ENCODE measurements around the gene CLBA1.

CLBA1 gene

DNA sequence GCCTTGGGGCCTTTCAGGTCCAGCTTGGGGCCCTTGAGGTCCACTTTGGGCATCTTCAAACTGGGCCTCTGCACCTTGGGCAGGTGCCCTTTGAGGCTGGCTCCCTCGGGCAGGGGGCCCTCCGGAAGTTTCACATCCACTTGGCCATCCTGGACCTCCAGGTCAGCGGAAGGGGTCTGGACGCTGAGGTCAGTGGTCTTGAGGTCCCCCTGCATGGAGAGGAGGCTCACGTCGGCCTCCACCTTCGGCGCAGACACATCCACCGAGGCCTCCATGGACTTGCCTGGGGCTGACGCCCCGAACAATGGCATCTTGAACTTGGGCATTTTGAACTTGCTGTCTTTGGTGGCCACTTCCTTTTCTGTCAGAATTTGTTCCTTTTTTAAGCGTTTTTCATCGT is 32.5 kb upstream of the CLBA1 start:
- DNase-seq (ENCODE audit: insufficient read length) (no peak), FAIRE-seq (no peak)
- TF ChIP-seq POLR2AphosphoS5 (IDR thresholded peaks at IDR 0.05; ENCODE audit: low read depth, low read length), result no peak
- no peak for TF ChIP-seq POLR2A (IDR thresholded peaks at IDR 0.05; ENCODE audit: low read depth, low read length)
- TF ChIP-seq TAF1 (IDR thresholded peaks at IDR 0.05; ENCODE audit: borderline replicate concordance, low read depth, low read length), result no peak

DNA sequence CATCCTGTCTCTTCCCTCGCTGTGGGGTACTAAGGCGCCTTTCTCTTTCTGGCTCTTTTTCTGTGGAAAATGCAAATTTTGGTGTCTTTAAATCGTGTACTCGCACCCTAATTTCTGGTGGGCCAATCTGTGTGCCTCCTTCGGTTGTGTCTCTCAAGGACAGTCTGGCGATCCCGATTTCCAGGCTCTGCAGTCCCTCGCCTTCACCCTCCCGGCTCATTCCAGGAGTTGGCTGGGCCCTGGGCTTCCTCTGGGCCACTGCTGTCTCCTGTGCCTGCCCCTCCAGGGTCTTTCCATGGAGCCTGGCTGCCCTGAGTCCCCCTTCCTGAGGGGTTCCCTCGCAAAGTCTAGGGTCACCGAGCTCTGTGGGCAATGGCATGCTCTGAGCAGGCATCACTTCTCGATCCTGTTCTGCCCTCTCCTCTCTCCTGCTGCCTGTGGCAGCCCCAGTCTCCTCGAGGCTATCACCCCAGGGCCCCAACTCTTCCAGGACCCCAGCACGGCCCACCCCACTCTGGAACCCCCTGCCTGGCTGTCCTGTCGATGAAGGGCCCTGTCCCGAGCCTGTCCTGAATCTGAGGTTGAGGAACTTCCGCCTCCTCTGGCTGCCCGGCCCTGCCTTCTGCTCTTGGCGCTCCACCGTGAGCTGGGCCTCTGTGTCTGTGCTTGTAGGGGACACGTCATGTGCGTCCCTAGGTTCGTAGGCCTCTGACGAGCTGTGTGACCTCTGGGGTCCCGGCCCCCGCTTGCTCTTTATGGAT is 31.5 kb upstream of the CLBA1 start:
- DNase-seq (ENCODE audit: insufficient read length) (no peak), FAIRE-seq (no peak)
- TF ChIP-seq POLR2A (IDR thresholded peaks at IDR 0.05; ENCODE audit: low read depth, low read length) (no peak), TAF1 (IDR thresholded peaks at IDR 0.05; ENCODE audit: borderline replicate concordance, low read depth, low read length) (no peak), POLR2AphosphoS5 (IDR thresholded peaks at IDR 0.05; ENCODE audit: low read depth, low read length) (no peak)

DNA sequence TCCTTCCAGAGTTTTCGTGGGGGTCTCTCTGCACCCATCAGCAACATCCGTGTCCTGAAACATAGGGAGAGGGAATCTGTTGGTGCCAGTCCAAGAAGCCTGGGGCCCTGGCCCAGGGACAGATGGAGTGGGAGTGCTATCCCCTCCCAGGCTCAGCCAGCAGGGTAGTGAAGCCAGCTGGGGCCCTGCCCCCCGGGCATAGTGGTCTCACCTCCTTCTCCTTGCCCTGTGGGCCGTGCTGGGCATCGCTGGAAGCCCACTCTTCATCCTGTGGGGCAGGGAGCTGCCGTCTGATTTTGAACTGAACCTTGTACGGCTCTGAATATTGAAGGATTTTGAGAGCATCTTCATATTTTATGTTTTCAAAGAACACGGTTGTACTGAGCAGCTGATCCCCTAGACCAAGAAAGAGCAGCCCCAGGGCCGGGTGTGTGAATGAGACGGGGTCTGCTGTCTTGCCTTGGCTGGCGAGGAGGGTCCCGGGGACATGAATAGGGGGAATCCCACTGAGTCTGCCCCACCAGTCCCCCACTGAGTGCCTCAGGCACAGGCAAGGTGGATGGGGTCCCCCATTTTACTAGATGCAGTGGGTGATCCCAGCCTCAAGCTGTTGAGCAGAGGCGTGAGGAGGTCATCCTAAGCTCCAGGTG is 30.7 kb upstream of the CLBA1 start:
- DNase-seq (ENCODE audit: insufficient read length) (no peak), FAIRE-seq (no peak)
- TF ChIP-seq TAF1 (IDR thresholded peaks at IDR 0.05; ENCODE audit: borderline replicate concordance, low read depth, low read length) (no peak), POLR2AphosphoS5 (IDR thresholded peaks at IDR 0.05; ENCODE audit: low read depth, low read length) (no peak), POLR2A (IDR thresholded peaks at IDR 0.05; ENCODE audit: low read depth, low read length) (no peak)

DNA sequence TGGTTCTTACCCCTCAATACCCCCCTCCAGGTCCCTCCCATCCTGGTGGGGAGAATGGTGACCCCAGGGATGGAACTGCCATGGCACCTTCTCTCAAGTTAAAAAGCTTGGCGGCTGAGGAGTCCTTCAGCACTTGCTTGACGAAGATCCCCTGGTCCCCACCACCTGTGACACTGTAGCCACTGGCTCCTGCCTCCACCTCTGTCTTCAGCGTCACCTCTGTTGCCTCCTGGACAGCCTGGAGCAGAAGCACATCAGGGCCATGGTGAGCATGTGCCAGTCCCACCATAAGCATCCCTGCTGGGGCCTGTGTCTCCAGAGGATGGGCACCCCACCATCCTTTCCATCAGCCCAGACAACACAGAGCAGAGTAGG is 30.2 kb upstream of the CLBA1 start:
- FAIRE-seq, result no peak
- no peak for TF ChIP-seq TAF1 (IDR thresholded peaks at IDR 0.05; ENCODE audit: borderline replicate concordance, low read depth, low read length)
- no peak for TF ChIP-seq POLR2A (IDR thresholded peaks at IDR 0.05; ENCODE audit: low read depth, low read length)
- TF ChIP-seq POLR2AphosphoS5 (IDR thresholded peaks at IDR 0.05; ENCODE audit: low read depth, low read length), result no peak
- no peak for DNase-seq (ENCODE audit: insufficient read length)

DNA sequence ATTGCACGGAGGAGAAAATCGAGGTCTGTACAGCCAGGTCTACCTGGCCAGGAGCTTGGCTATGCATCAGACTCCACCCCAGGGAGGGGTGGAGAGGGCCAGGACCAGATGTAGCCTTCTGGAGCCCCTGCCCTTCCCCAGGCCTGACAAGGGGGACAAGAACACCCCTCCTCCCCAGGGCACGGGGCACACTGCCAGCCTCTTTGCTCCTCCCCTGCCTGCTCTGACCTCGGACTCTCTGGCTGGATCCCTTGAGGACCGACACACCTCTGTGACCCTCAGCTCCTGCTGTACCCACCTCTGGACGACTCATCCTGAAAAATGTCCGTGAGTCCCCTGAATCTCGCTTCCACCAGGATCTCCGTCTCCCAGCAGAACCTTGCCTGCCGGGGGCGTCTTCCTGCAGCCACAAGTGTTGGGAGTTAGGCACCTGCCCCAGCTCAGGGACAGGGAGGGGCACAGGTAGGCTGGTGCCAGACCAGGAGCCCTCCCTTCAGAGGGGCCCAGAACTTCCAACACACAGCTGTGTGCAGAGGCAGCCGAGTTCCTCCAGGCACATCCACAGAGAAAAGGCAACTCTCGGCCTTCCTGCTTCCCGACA is 29.2 kb upstream of the CLBA1 start:
- no peak for FAIRE-seq
- DNase-seq (ENCODE audit: insufficient read length), result no peak
- no peak for TF ChIP-seq TAF1 (IDR thresholded peaks at IDR 0.05; ENCODE audit: borderline replicate concordance, low read depth, low read length)

DNA sequence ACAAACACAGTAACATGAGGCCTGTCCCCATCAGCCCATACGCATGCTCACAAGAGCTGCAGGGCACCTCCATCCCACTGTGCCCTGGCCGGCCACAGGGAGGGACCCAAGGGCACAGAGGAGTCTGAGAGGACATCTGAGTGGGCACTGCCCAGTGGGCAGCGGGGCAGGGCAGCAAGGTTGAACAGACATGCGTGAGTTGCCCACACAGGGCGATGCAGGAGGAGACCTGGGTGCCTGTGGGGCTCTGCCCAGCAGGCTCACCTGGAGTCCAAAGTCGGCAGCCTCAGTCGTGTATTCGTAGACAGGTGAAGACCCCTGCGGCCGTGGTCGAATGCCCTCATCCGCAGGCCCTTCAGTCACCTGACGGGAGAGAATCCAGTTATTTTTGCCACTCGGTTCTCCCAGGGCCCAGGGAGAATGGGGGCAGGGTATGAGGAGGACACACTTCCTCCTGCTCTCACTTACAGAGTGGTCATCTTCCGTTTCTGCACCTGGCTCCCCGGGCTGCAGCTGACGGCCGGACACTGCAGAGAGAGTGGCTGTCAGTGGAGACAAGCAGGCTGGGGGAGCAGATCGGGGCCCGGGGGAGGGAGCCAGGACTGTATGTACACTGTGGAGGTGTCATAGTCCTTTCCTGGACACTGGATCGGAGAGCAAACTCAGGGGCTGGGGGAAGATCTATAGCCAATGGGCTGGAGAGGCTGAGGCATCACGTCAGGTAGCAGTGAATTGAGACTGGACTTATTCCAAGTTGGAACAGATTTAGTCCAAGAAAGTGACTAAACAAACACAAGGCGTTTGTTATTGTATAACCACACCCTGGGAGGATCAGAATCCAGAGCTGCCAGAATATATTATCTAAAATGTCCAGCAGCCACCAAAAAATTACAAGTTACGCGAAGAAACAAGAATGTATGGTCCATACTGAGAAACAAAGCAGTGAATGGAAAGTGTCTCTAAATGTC is 28.2 kb upstream of the CLBA1 start:
- TF ChIP-seq TAF1 (IDR thresholded peaks at IDR 0.05; ENCODE audit: borderline replicate concordance, low read depth, low read length) (no peak), POLR2AphosphoS5 (IDR thresholded peaks at IDR 0.05; ENCODE audit: low read depth, low read length) (no peak), POLR2A (IDR thresholded peaks at IDR 0.05; ENCODE audit: low read depth, low read length) (no peak)
- DNase-seq (ENCODE audit: insufficient read length) (no peak), FAIRE-seq (no peak)

DNA sequence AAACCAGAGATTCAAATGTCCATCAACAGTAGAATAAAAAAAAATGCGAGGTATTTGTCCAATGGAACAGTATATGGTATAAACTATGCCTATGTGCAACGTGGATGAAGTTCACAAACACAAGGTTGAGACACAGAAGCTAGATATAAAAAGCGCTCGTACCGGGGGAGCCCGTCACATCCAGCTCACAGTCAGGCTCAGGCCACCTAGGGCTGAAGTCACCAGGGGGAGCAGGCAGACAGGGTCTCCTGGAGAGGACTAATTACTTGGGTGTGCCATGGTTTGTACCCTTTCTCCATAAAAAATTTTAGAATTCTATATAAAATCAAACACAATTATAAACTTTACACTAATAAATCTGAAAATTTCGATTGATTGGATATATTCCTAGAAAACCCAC is 21.0 kb upstream of the CLBA1 start:
- no peak for DNase-seq (ENCODE audit: insufficient read length)
- TF ChIP-seq POLR2AphosphoS5 (IDR thresholded peaks at IDR 0.05; ENCODE audit: low read depth, low read length), result no peak
- TF ChIP-seq TAF1 (IDR thresholded peaks at IDR 0.05; ENCODE audit: borderline replicate concordance, low read depth, low read length), result no peak
- TF ChIP-seq POLR2A (IDR thresholded peaks at IDR 0.05; ENCODE audit: low read depth, low read length), result no peak
- FAIRE-seq, result no peak

DNA sequence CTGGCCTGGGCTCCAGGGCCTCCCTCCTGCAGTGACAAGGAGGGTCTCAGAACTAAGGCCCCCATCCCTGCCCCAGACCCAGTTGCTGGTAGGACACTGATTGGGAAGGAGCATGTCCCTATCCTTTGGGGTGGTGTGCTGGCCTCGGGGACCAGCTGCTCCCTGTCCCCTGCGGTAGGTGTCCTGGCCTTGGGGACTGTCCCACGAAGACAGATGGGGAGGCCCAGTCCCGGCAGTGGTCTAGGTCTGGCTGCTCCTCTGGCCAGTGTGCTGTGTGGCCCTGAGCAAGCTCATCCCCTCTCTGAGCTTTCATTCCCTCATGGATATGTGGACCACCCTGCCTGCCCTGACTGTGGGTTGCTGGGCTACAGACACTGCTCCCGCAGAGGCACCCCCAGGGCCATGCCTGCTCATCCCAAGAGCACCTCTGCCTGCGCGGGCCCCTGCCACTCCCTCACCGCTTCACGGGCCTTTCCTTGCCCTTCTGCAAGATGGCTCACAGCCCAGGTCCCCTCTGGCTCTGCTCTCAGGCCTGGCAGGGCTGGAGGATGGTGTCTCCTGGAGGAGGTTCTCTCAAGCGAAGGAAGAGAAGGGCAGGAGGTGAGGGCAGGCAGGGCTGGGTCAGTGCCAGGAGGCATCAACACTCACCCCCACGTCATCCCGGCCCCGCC is 19.9 kb upstream of the CLBA1 start:
- no peak for FAIRE-seq
- no peak for DNase-seq (ENCODE audit: insufficient read length)
- TF ChIP-seq POLR2A (IDR thresholded peaks at IDR 0.05; ENCODE audit: low read depth, low read length) (no peak), TAF1 (IDR thresholded peaks at IDR 0.05; ENCODE audit: borderline replicate concordance, low read depth, low read length) (no peak), POLR2AphosphoS5 (IDR thresholded peaks at IDR 0.05; ENCODE audit: low read depth, low read length) (no peak)

DNA sequence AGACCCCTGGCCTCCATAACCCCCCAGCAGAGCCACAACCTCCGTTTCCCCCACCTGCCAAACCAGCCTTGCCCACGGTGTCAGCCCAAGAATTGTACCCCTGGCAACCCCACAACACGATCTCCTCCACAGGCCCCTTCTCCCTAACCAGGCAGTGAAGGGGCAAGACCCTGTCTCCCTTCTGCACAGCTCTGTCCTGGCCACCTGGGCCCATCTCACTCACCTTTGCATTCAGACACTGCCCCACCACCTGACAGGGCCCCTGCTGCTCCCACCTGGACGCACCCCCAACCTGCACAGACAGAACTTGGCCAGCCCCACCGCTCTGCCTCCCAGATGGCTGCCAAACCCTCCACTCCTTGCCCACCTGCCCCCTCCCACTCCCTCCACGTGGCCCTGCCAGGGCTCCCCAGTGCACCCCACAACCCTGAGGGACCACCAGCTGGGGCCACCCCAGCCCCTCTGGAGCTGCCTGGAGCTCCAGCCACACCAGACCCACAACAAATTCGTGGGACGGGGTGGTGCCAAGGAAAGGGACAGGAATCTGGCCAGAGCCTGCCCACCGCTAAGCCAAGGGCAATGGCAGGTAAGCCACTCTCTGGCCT is 19.2 kb upstream of the CLBA1 start:
- no peak for FAIRE-seq
- no peak for TF ChIP-seq POLR2AphosphoS5 (IDR thresholded peaks at IDR 0.05; ENCODE audit: low read depth, low read length)
- no peak for TF ChIP-seq TAF1 (IDR thresholded peaks at IDR 0.05; ENCODE audit: borderline replicate concordance, low read depth, low read length)
- no peak for TF ChIP-seq POLR2A (IDR thresholded peaks at IDR 0.05; ENCODE audit: low read depth, low read length)
- no peak for DNase-seq (ENCODE audit: insufficient read length)

DNA sequence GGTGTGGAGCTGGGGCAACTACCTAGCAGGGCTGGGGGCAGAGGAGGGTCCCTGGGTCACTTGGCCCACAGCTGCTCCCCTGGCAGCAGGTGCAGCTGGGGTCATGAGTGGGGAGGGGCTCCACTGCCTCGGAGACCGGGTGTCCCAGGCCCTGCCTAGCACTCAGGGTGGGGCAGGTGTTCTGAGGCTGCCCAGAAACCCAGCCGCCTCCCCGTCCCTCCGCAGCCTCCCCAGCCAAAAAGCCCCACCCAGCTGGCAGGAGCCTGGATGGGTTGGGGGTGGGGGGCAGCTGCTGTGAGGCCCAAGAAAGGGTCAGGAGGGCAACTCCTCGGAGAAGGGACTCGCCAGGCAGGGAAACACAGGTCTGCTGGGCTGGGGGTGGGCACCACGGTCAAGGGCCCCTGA is 18.6 kb upstream of the CLBA1 start:
- no peak for FAIRE-seq

More for the DNA sequence above, 18.6 kb upstream of the CLBA1 start:
- TF ChIP-seq TAF1 (IDR thresholded peaks at IDR 0.05; ENCODE audit: borderline replicate concordance, low read depth, low read length), result no peak
- TF ChIP-seq POLR2AphosphoS5 (IDR thresholded peaks at IDR 0.05; ENCODE audit: low read depth, low read length), result no peak
- TF ChIP-seq POLR2A (IDR thresholded peaks at IDR 0.05; ENCODE audit: low read depth, low read length), result no peak
- DNase-seq (ENCODE audit: insufficient read length), result no peak
